Measurements from ENCODE around the gene PUS7L. TPM values are rescaled to one million over a fixed set of nuclear protein-coding genes. Genes with fewer than 3 reads are reported as not detected.
"Not testable (repeated sequence)": the region's sequence is repeated elsewhere in the genome, so short reads cannot be mapped to it uniquely, and the experiment has no call there.

The PUS7L gene
- total RNA-seq, 4 donors from 2014 or later = 5.2 to 8.7 (median 6.7) TPM

- Histone ChIP-seq H3K4me1 (peaks cover 22 to 36% (median 31%) of the 10 kb centered on the region in 4 donors), H3K36me3 (no peaks in the 10 kb centered on the region), H3K27ac (replicated peaks in 1 of 4) (peak overlapping the region; percentile 81 to 89 (median 85)), H3K9me3 (no peaks in the 10 kb centered on the region), H3K4me3 (peak overlapping the region; percentile 65 to 75 (median 73)), H3K27me3 (no peaks in the 10 kb centered on the region)
- intact Hi-C loops (cut with DNase I) = loop anchor here (5.0 kb wide), 2 partner anchors 49 to 119 kb away; partner anchors contain the start of gene TWF1
- WGBS = 3% methylated on average over 16 of the region's 18 CpGs
- TF ChIP-seq CTCF (IDR thresholded peaks at IDR 0.05) (no peak), POLR2AphosphoS5 (IDR thresholded peaks at IDR 0.05) (no peak), POLR2A (IDR thresholded peaks at IDR 0.05; ENCODE audit: low read depth) (no peak), EP300 (IDR thresholded peaks at IDR 0.05) (no peak)
- DNase-seq (ENCODE audit: extremely low spot score) = no peak
Measured at GRCh38 chr12:43758247-43758727, 303 bp downstream of the PUS7L start.

- WGBS = 84% methylated on average over 3 of the region's 3 CpGs
- DNase-seq (ENCODE audit: extremely low spot score) = no peak
- TF ChIP-seq EP300 (IDR thresholded peaks at IDR 0.05) = no peak
- TF ChIP-seq CTCF (IDR thresholded peaks at IDR 0.05) = no peak
- no peak for TF ChIP-seq POLR2AphosphoS5 (IDR thresholded peaks at IDR 0.05)
- TF ChIP-seq POLR2A (IDR thresholded peaks at IDR 0.05; ENCODE audit: low read depth) = no peak
- Histone ChIP-seq H3K27me3 (no peaks in the 10 kb centered on the region), H3K4me1 (peaks cover 8 to 15% (median 12%) of the 10 kb centered on the region in 4 donors), H3K27ac (replicated peaks in 1 of 4) (no peak overlapping the region), H3K36me3 (peaks cover 0 to 4% (median 0%) of the 10 kb centered on the region in 4 donors), H3K4me3 (no peak overlapping the region), H3K9me3 (no peaks in the 10 kb centered on the region)
- intact Hi-C loops (cut with DNase I) = no loop called here
Measured at GRCh38 chr12:43754015-43754414, 4.6 kb downstream of the PUS7L start.

- H3K4me1 ChIP-seq; DNase-seq (ENCODE audit: extremely low spot score); H3K36me3 ChIP-seq; H3K9me3 ChIP-seq; intact Hi-C loops (cut with DNase I); H3K4me3 ChIP-seq; H3K27me3 ChIP-seq; H3K27ac ChIP-seq (replicated peaks in 1 of 4): not testable (repeated sequence)
- 90% methylated on average over 3 of the region's 6 CpGs for WGBS
Measured at GRCh38 chr12:43751360-43751759, 7.2 kb downstream of the PUS7L start.

- H3K36me3 ChIP-seq = peaks cover 0 to 6% (median 3%) of the 10 kb centered on the region in 4 donors
- no peak for DNase-seq (ENCODE audit: extremely low spot score)
- intact Hi-C loops (cut with DNase I) = no loop called here
- no peak overlapping the region for H3K27ac ChIP-seq (replicated peaks in 1 of 4)
- peaks cover 0 to 7% (median 1%) of the 10 kb centered on the region in 4 donors for H3K4me1 ChIP-seq
- TF ChIP-seq EP300 (IDR thresholded peaks at IDR 0.05) (no peak), POLR2A (IDR thresholded peaks at IDR 0.05; ENCODE audit: low read depth) (no peak), CTCF (IDR thresholded peaks at IDR 0.05) (no peak), POLR2AphosphoS5 (IDR thresholded peaks at IDR 0.05) (no peak)
- no peaks in the 10 kb centered on the region for H3K27me3 ChIP-seq
- 89% methylated on average over 3 of the region's 3 CpGs for WGBS
- no peaks in the 10 kb centered on the region for H3K9me3 ChIP-seq
- H3K4me3 ChIP-seq = no peak overlapping the region
Measured at GRCh38 chr12:43750814-43751213, 7.8 kb downstream of the PUS7L start.

GRCh38 chr12:43749016-43749415 lies 9.6 kb downstream of the PUS7L start:
- no peak overlapping the region for H3K27ac ChIP-seq (replicated peaks in 1 of 4)
- WGBS = 82% methylated on average over 5 of the region's 5 CpGs
- peaks cover 0 to 7% (median 1%) of the 10 kb centered on the region in 4 donors for H3K4me1 ChIP-seq
- no peaks in the 10 kb centered on the region for H3K27me3 ChIP-seq
- H3K9me3 ChIP-seq = no peaks in the 10 kb centered on the region
- intact Hi-C loops (cut with DNase I) = no loop called here
- no peak for TF ChIP-seq POLR2A (IDR thresholded peaks at IDR 0.05; ENCODE audit: low read depth)
- TF ChIP-seq POLR2AphosphoS5 (IDR thresholded peaks at IDR 0.05) = no peak
- TF ChIP-seq EP300 (IDR thresholded peaks at IDR 0.05) = no peak
- no peak for TF ChIP-seq CTCF (IDR thresholded peaks at IDR 0.05)
- DNase-seq (ENCODE audit: extremely low spot score) = no peak
- H3K36me3 ChIP-seq = peaks cover 0 to 22% (median 16%) of the 10 kb centered on the region in 4 donors
- no peak overlapping the region for H3K4me3 ChIP-seq

Measured in esophagus muscularis mucosa (tissue), 4 donors.